Measurements from ENCODE around the gene CLN5.

The CLN5 gene

DNA sequence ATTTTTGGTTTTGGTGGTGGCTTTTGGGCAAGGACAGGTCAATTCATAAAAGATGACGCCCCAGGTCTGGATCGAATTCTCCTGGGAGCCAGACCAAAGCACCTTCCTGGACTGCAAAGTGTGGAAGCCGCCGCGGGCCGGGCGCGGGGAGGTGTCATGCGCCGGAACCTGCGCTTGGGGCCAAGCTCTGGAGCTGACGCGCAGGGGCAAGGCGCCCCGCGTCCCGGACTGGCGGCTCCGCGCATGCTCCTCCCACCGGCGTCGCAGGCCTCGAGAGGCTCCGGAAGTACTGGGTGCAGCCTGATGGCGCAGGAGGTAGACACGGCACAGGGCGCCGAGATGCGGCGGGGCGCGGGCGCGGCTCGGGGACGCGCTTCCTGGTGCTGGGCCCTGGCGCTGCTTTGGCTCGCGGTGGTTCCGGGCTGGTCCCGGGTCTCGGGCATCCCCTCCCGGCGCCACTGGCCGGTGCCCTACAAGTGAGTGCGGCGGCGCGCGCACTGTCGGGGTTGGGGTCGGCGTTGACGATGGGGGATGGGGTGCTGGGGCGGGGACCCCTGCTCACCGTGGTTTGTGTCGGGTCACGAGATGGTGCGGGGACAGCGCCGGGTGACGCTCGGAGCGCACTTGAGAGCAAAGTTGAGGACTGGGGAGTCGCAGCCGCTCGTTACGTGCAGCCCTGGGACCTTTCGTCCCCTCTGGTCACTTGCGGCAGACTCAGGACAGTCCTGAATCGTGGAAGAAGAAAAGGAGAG lies at the start of gene CLN5:
CLN5 (plus strand) TSS at position 286 of the 752 bp plus-strand sequence; CDS start at position 304, 18 bp downstream.
- CTCF ChIA-PET, result interaction anchor here (1.5 to 9.3 kb wide), 3 partner anchors 12 to 23 kb away, joined by 3 to 106 read pairs (median 41); no protein-coding TSS in a partner anchor
- peak within 1 kb of the TSS; percentile 89 for H3K4me3 ChIP-seq (ENCODE audit: low read depth, low read length)
- peak; percentile 52 for DNase-seq (ENCODE audit: low read depth, low spot score)
- TF ChIP-seq CTCF (IDR thresholded peaks at IDR 0.05; ENCODE audit: insufficient read depth, low read length, missing control alignments), result no peak
- POLR2A ChIA-PET, result interaction anchor here (0.6 kb wide), 2 partner anchors 25 to 236 kb away, joined by 3 read pairs; no protein-coding TSS in a partner anchor

DNA sequence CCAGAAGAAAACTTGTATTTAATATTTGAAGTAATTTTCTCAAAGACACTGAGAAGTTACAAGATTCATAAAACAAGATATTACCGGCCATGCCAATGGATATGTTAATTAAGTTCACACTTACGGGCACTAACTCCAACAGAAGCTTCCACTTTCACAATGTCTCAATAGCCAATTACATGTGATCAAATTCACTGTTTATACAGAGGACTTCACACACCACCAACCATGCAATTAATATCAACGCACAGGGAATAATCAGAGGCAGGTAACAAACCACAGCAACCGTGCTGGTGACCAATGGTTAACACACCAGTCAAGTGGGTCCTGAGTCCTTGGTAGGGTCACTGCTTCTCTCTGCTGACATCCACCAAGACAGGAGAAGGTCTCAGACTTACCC lies 49.5 kb upstream of the CLN5 start:
- ChIA-PET POLR2A (no interaction called here), CTCF (no interaction called here)
- no peak for TF ChIP-seq CTCF (IDR thresholded peaks at IDR 0.05; ENCODE audit: insufficient read depth, low read length, missing control alignments)
- DNase-seq (ENCODE audit: low read depth, low spot score), result no peak
- no peak overlapping the region for H3K4me3 ChIP-seq (ENCODE audit: low read depth, low read length)

DNA sequence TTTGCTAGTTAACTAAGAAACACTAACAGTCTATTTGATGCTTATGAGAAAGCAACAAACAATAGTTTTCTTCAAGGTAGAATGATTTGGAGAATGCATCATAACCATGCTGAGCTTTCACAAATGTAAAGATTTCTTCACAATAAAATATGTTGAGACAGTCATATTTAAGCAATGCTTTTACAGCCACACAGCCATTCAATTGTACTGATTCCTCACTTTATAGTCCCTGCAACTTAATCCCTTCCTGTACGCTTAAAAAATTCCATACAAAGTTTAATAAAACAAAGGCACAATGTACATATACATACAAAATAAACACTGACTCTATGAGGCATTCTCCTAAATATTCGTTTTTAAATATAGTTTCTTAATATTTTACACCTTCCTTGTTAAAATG lies 48.2 kb upstream of the CLN5 start:
- ChIA-PET POLR2A (no interaction called here), CTCF (no interaction called here)
- H3K4me3 ChIP-seq (ENCODE audit: low read depth, low read length), result no peak overlapping the region
- DNase-seq (ENCODE audit: low read depth, low spot score), result no peak
- no peak for TF ChIP-seq CTCF (IDR thresholded peaks at IDR 0.05; ENCODE audit: insufficient read depth, low read length, missing control alignments)

GRCh38 chr13:76944456-76944855 lies 47.4 kb upstream of the CLN5 start:
- no peak for TF ChIP-seq CTCF (IDR thresholded peaks at IDR 0.05; ENCODE audit: insufficient read depth, low read length, missing control alignments)
- POLR2A ChIA-PET, result no interaction called here
- no peak for DNase-seq (ENCODE audit: low read depth, low spot score)

GRCh38 chr13:76948149-76948548 lies 43.7 kb upstream of the CLN5 start, which contains the start of gene ACOD1:
TSS of gene ACOD1 (plus strand) at chr13:76948511. CDS start at chr13:76948559, 48 bp downstream.
- CTCF ChIA-PET, result no interaction called here
- DNase-seq (ENCODE audit: low read depth, low spot score), result no peak
- no peak within 1 kb of the TSS for H3K4me3 ChIP-seq (ENCODE audit: low read depth, low read length)
- no peak for TF ChIP-seq CTCF (IDR thresholded peaks at IDR 0.05; ENCODE audit: insufficient read depth, low read length, missing control alignments)
- POLR2A ChIA-PET, result no interaction called here

More at GRCh38 chr13:76944456-76944855, 47.4 kb upstream of the CLN5 start:
- no peak overlapping the region for H3K4me3 ChIP-seq (ENCODE audit: low read depth, low read length)
- CTCF ChIA-PET, result interaction anchor here (1.5 kb wide), 1 partner anchor 36 kb away, joined by 5 read pairs; no protein-coding TSS in a partner anchor

DNA sequence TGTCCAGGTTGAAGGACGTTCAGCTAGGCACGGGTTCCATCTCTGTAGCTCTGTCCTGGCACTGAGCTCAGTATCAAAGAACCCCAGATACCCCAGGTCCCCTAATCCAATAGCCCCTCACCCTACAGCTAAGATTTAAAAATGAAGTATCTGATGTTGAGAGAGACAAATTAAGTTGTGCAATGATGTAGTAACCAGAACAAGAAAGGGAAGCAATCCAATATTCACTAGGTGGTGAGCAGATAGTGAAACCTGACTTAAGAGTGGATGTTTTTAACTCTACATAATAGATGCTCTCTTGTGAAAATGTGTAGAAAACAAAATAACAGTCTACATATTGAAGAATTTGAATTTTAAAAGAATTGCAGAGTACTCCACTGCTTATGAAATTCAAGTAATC lies 41.8 kb upstream of the CLN5 start:
- TF ChIP-seq CTCF (IDR thresholded peaks at IDR 0.05; ENCODE audit: insufficient read depth, low read length, missing control alignments), result no peak
- POLR2A ChIA-PET, result no interaction called here
- DNase-seq (ENCODE audit: low read depth, low spot score), result no peak
- CTCF ChIA-PET, result no interaction called here
- no peak overlapping the region for H3K4me3 ChIP-seq (ENCODE audit: low read depth, low read length)

Measured in AG04449 (cell line).